ENCODE results near the gene MEX3A.
"Not testable (repeated sequence)": the region's sequence is repeated elsewhere in the genome, so short reads cannot be mapped to it uniquely, and the experiment has no call there.

The MEX3A gene

GRCh38 chr1:156081180-156081916 lies 917 bp downstream of the MEX3A start:
- DNase-seq (ENCODE audit: low read depth in 1 of 2, low spot score in 1 of 2), result no peak

- DNase-seq (ENCODE audit: low read depth in 1 of 2, low spot score in 1 of 2), result no peak
These were observed 1.4 kb downstream of the MEX3A start for GRCh38 chr1:156080863-156081179.

GRCh38 chr1:156080241-156080862 lies 1.9 kb downstream of the MEX3A start:
- no peak for DNase-seq (ENCODE audit: low read depth in 1 of 2, low spot score in 1 of 2)

- DNase-seq (ENCODE audit: low read depth in 1 of 2, low spot score in 1 of 2), result no peak
These were observed 2.5 kb downstream of the MEX3A start for GRCh38 chr1:156079762-156080161.

GRCh38 chr1:156078728-156079127 lies 3.5 kb downstream of the MEX3A start:
- DNase-seq (ENCODE audit: low read depth in 1 of 2, low spot score in 1 of 2), result no peak

- no peak for DNase-seq (ENCODE audit: low read depth in 1 of 2, low spot score in 1 of 2)
These were observed 4.9 kb downstream of the MEX3A start for GRCh38 chr1:156077430-156077760.

- no peak for DNase-seq (ENCODE audit: low read depth in 1 of 2, low spot score in 1 of 2)
These were observed 5.4 kb downstream of the MEX3A start for GRCh38 chr1:156076609-156077429.

GRCh38 chr1:156075775-156076204 lies 6.5 kb downstream of the MEX3A start:
- no peak for DNase-seq (ENCODE audit: low read depth in 1 of 2, low spot score in 1 of 2)

GRCh38 chr1:156075162-156075561 lies 7.1 kb downstream of the MEX3A start:
- no peak for DNase-seq (ENCODE audit: low read depth in 1 of 2, low spot score in 1 of 2)

GRCh38 chr1:156074661-156075060 lies 7.6 kb downstream of the MEX3A start:
- DNase-seq (ENCODE audit: low read depth in 1 of 2, low spot score in 1 of 2), result no peak

- no peak for DNase-seq (ENCODE audit: low read depth in 1 of 2, low spot score in 1 of 2)
These were observed 8.5 kb downstream of the MEX3A start for GRCh38 chr1:156073740-156074139.

GRCh38 chr1:156073110-156073687 lies 9.1 kb downstream of the MEX3A start:
- DNase-seq (ENCODE audit: low read depth in 1 of 2, low spot score in 1 of 2), result no peak

- no peak for DNase-seq (ENCODE audit: low read depth in 1 of 2, low spot score in 1 of 2)
These were observed 10.0 kb downstream of the MEX3A start for GRCh38 chr1:156072251-156072650.

GRCh38 chr1:156071332-156071816 lies 10.9 kb downstream of the MEX3A start:
- not testable (repeated sequence) for DNase-seq (ENCODE audit: low read depth in 1 of 2, low spot score in 1 of 2)

- no peak for DNase-seq (ENCODE audit: low read depth in 1 of 2, low spot score in 1 of 2)
These were observed 11.7 kb downstream of the MEX3A start for GRCh38 chr1:156070548-156070947.

GRCh38 chr1:156069490-156070455 lies 12.5 kb downstream of the MEX3A start:
- no peak for DNase-seq (ENCODE audit: low read depth in 1 of 2, low spot score in 1 of 2)

GRCh38 chr1:156067262-156067661 lies 15.0 kb downstream of the MEX3A start:
- DNase-seq (ENCODE audit: low read depth in 1 of 2, low spot score in 1 of 2), result no peak

- no peak for DNase-seq (ENCODE audit: low read depth in 1 of 2, low spot score in 1 of 2)
These were observed 16.4 kb downstream of the MEX3A start for GRCh38 chr1:156065871-156066270.

GRCh38 chr1:156065212-156065611 lies 17.1 kb downstream of the MEX3A start:
- DNase-seq (ENCODE audit: low read depth in 1 of 2, low spot score in 1 of 2), result no peak

- no peak for DNase-seq (ENCODE audit: low read depth in 1 of 2, low spot score in 1 of 2)
These were observed 17.6 kb downstream of the MEX3A start for GRCh38 chr1:156064615-156065014.

GRCh38 chr1:156063997-156064285 lies 18.3 kb downstream of the MEX3A start:
- DNase-seq (ENCODE audit: low read depth in 1 of 2, low spot score in 1 of 2), result no peak
